Adrenal gland (tissue), 12 donors: ENCODE data around the gene CDKAL1. TPM values are rescaled to one million over a fixed set of nuclear protein-coding genes. Genes with fewer than 3 reads are reported as not detected.
"Not testable (repeated sequence)": the region's sequence is repeated elsewhere in the genome, so short reads cannot be mapped to it uniquely, and the experiment has no call there.

ENCODE experiments used
- DNase-seq, 7 donors: peaks; one replicate each; pipeline ENCODE4 v3.0.0-alpha.2; 2019 to 2020
- H3K27ac ChIP-seq, 5 donors: fragments of 200-600 bp; sonication (generic) in 4 of 5; 1 replicate in 3 of 5; 2 replicates in 2 of 5; pipeline versions ENCODE4 v1.5.1 to v1.8.0; 2016 to 2020; ENCODE audit warnings: mild to moderate bottlenecking in 1 of 5
- H3K27me3 ChIP-seq: fragments of 200-600 bp; 2 replicates; pipeline ENCODE4 v1.8.0; 2021
- H3K36me3 ChIP-seq, 2 donors: fragments of 200-600 bp; replicated peaks in 1 of 2; 1 replicate in 1 of 2; 2 replicates in 1 of 2; pipeline versions ENCODE4 v1.5.1 to v1.8.0; 2018 to 2022
- H3K4me1 ChIP-seq, 2 donors: fragments of 200-600 bp; replicated peaks in 1 of 2; 1 replicate in 1 of 2; 2 replicates in 1 of 2; pipeline versions ENCODE4 v1.5.1 to v1.8.0; 2018 to 2021
- H3K4me3 ChIP-seq, 4 donors: fragments of 200-600 bp; sonication (generic) in 3 of 4; one replicate each; pipeline ENCODE4 v1.5.1; 2016 to 2018
- H3K9me3 ChIP-seq, 3 donors: fragments of 200-600 bp; sonication (generic) in 1 of 3; replicated peaks in 1 of 3; 1 replicate in 2 of 3; 2 replicates in 1 of 3; pipeline versions ENCODE4 v1.5.1 to v1.8.0; 2016 to 2021
- POLR2A ChIP-seq, 2 donors: fragments of 450-650 bp; IDR thresholded peaks; one replicate each; pipeline ENCODE4 v1.6.1; 2017; ENCODE audit warnings: antibody characterized with exemption in 2 of 2, mild to moderate bottlenecking in 2 of 2, moderate library complexity in 1 of 2
- WGBS, 4 donors: extraction: QIAGEN DNeasy Blood & Tissue Kit in 2 of 4; methylation state at CpG; one replicate each; pipeline versions ENCODE4 v1.1.5 to v1.1.7; 2013 to 2017; 5-methylcytosine and 5-hydroxymethylcytosine counted together
- intact Hi-C, 2 donors: fragments of 100-400 bp; cut with DNase I; formaldehyde crosslinking; loops; one replicate each; pipeline versions ENCODE4 v1.14.1 to v1.15.0; 2022 to 2023
- polyA plus RNA-seq, 3 donors: library from polyadenylated mRNA; stranded (reverse); fragments of 200-250 nt in 2 of 3; fragments of 350-450 nt in 1 of 3; fragmentation: Illumina TruSeq in 1 of 3; extraction: RNeasy Lipid Tissue Mini Kit (QIAGEN cat#74804) in 1 of 3; gene quantifications; one replicate each; pipeline ENCODE4 v1.2.3, GENCODE V29; 2013 to 2014
- total RNA-seq, 9 donors: library from RNA; depleted of rRNA in 4 of 9; stranded (reverse); fragments of >200 nt in 4 of 9; fragments of 120-200 nt in 1 of 9; fragmentation: NEBNext Ultra II Directional in 1 of 9; extraction: Animal tissue kit (Norgen Biotek cat#: 25700) in 1 of 9; gene quantifications; one replicate each; pipeline versions ENCODE4 v1.1.0 to v1.2.4, GENCODE V29; 2013 to 2023
- TF ChIP-seq, protein P1 (sequence below), 6 experiments: fragments of 450-650 bp in 4 of 6; fragments of 200-600 bp in 2 of 6; sonication (generic) in 1 of 6; IDR thresholded peaks; 1 replicate in 5 of 6; 2 replicates in 1 of 6; pipeline versions ENCODE4 v1.5.1 to v1.8.0; 2016 to 2021; ENCODE audit warnings: antibody characterized with exemption in 6 of 6, mild to moderate bottlenecking in 2 of 6, moderate library complexity in 1 of 6
- donor health status: healthy with polysubstance abuse.
- donor health status: Bipolar disorder and iron deficiency.
- donor health status: DM: yes; HTN: yes; CAD: no.
- donor health status: DM: no; HTN: no; CAD: no.
- donor health status: DM: no; HTN: no; CAD: no.
- donor health status: DM: yes; HTN: yes; CAD: no.

CDKAL1 gene
- total and polyA plus RNA-seq, 12 donors = 3.9 to 21.1 (median 10.6) TPM

DNA sequence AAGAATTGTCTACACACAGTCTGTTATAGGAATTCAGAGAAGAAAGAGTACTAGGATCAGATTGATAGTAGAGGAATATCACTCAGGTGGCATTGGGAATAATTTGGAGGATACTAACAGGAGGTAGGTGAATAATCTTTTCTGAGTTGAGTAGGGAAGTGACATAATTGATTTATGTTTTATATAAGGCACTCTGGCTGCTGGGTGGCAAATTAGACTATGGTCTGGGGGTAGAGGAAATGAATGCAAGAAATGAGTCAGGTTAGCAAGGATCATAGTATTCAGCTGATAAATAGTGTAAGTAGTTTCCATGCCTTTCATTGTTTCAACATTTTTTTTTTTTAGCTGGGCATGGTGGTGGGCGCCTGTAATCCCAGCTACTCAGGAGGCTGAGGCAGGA lies 113.3 kb downstream of the CDKAL1 start:
- no peak for DNase-seq
- H3K27me3 ChIP-seq = no peaks in the 10 kb centered on the region
- H3K9me3 ChIP-seq = no peaks in the 10 kb centered on the region
- no peak overlapping the region for H3K27ac ChIP-seq
- 90 to 100% (median 95%) methylated on average over 1 of the region's 1 CpG for WGBS, 4 donors
- no peak overlapping the region for H3K4me3 ChIP-seq
- intact Hi-C loops = no loop called here
- H3K36me3 ChIP-seq = no peaks in the 10 kb centered on the region
- no peaks in the 10 kb centered on the region for H3K4me1 ChIP-seq
- TF ChIP-seq POLR2A (IDR thresholded peaks at IDR 0.05) = no peak
- TF ChIP-seq, protein P1, sequence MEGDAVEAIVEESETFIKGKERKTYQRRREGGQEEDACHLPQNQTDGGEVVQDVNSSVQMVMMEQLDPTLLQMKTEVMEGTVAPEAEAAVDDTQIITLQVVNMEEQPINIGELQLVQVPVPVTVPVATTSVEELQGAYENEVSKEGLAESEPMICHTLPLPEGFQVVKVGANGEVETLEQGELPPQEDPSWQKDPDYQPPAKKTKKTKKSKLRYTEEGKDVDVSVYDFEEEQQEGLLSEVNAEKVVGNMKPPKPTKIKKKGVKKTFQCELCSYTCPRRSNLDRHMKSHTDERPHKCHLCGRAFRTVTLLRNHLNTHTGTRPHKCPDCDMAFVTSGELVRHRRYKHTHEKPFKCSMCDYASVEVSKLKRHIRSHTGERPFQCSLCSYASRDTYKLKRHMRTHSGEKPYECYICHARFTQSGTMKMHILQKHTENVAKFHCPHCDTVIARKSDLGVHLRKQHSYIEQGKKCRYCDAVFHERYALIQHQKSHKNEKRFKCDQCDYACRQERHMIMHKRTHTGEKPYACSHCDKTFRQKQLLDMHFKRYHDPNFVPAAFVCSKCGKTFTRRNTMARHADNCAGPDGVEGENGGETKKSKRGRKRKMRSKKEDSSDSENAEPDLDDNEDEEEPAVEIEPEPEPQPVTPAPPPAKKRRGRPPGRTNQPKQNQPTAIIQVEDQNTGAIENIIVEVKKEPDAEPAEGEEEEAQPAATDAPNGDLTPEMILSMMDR (IDR thresholded peaks at IDR 0.05) = no peak

DNA sequence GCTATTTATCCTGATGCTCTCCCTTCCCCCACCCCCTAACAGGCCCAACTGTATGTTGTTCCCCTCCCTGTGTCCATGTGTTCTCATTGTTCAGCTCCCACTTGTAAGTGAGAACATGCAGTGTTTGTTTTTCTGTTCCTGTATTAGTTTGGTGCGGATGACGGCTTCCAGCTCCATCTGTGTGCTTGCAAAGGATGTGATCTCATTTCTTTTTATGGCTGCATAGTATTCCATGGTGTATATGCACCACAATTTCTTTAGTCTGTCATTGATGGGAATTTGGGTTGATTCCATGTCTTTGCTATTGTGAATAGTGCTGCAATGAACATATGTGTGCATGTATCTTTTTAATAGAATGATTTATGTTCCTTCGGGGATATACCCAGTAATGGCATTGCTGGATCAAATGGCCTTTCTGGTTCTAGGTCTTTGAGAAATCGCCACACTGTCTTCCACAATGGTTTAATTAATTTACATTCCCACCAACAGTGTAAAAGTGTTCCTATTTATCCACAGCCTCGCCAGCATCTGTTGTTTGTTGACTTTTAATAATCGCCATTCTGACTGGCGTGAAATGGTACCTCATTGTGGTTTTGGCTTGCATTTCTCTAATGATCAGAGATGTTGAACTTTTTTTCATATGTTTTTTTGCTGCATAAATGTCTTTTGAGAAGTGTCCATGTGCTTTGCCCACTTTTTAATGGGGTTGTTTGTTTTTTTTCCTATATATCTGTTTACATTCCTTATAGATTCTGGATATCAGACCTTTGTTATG lies 115.6 kb downstream of the CDKAL1 start:
- H3K27me3 ChIP-seq, H3K9me3 ChIP-seq, H3K36me3 ChIP-seq, DNase-seq, H3K4me1 ChIP-seq, H3K27ac ChIP-seq, intact Hi-C loops, H3K4me3 ChIP-seq: not testable (repeated sequence)
- 84 to 97% (median 94%) methylated on average over 7 of the region's 7 CpGs for WGBS, 4 donors

DNA sequence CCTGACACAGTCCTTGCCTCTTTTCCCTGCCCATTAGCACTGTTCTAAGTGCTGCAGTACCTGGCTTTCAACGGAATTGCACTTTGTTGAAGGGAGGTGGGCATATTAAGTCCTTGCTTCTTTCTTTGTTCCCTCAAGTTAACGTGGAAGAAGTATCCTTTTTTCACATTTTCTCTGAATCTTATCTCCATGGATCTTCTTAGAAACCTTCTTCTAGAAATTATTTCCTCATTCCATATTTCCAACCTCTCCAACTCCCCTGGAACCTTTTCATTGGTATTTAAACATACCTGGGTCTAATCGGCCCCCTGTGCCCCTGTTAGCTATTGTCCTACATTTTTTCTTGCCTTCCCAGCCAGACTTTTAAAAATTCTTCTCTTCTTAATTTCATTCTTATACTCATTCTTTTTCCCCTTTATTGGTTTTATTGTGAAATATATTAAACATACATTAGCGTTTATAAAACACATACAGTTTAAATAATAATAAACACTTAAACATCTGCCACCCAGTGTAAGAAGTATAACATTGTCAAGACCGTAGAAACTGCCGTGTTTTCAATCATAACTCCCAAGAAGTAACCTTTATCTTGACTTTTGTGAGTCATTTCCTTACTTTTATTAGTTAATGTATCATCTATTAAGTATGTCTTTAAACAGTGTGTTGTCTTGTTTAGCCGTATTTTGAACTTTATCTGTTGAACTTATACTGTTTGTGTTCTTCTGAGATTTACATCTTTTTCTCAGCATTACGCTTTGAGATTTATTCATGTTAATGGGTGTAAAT lies 118.2 kb downstream of the CDKAL1 start:
- WGBS, 4 donors = 72 to 83% (median 80%) methylated on average over 8 of the region's 8 CpGs
- Histone ChIP-seq H3K9me3 (no peaks in the 10 kb centered on the region), H3K4me3 (no peak overlapping the region), H3K4me1 (peaks cover 0 to under 1% of the 10 kb centered on the region in 2 donors), H3K27me3 (no peaks in the 10 kb centered on the region), H3K36me3 (no peaks in the 10 kb centered on the region), H3K27ac (no peak overlapping the region)
- no peak for TF ChIP-seq POLR2A (IDR thresholded peaks at IDR 0.05)
- TF ChIP-seq, protein P1 (IDR thresholded peaks at IDR 0.05) = no peak
- intact Hi-C loops = no loop called here
- no peak for DNase-seq

DNA sequence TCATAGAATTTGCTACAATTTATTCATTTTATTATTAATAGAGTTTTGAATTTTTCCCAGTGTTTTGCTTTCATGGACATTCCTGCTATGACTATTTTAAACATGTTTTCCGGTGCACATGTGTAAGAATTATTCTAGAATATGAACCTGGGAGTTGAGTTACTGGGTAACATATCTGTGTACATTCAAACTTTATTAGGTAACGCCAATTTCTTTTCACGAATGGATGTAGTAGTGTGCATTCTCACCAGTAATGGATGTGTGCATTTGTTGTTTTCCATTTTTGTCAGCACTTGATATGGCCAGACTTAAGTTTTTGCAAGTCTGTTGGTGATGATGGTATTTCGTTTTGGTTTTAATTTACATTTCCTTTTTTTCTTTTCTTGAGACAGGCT lies 118.8 kb downstream of the CDKAL1 start:
- 96 to 98% (median 97%) methylated on average over 4 of the region's 4 CpGs for WGBS, 4 donors
- no peak overlapping the region for H3K27ac ChIP-seq
- peaks cover 0 to 6% of the 10 kb centered on the region in 2 donors for H3K4me1 ChIP-seq
- intact Hi-C loops = no loop called here
- H3K27me3 ChIP-seq = no peaks in the 10 kb centered on the region
- DNase-seq = no peak
- H3K36me3 ChIP-seq = no peaks in the 10 kb centered on the region
- TF ChIP-seq POLR2A (IDR thresholded peaks at IDR 0.05) = no peak
- TF ChIP-seq, protein P1 (IDR thresholded peaks at IDR 0.05) = no peak
- no peak overlapping the region for H3K4me3 ChIP-seq
- no peaks in the 10 kb centered on the region for H3K9me3 ChIP-seq
